ENCODE data around the gene PDE2A. TPM values are rescaled to one million over a fixed set of nuclear protein-coding genes. Genes with fewer than 3 reads are reported as not detected.

The PDE2A gene
- total RNA-seq, 1 experiment from 2014 or later = 0.58 TPM

DNA sequence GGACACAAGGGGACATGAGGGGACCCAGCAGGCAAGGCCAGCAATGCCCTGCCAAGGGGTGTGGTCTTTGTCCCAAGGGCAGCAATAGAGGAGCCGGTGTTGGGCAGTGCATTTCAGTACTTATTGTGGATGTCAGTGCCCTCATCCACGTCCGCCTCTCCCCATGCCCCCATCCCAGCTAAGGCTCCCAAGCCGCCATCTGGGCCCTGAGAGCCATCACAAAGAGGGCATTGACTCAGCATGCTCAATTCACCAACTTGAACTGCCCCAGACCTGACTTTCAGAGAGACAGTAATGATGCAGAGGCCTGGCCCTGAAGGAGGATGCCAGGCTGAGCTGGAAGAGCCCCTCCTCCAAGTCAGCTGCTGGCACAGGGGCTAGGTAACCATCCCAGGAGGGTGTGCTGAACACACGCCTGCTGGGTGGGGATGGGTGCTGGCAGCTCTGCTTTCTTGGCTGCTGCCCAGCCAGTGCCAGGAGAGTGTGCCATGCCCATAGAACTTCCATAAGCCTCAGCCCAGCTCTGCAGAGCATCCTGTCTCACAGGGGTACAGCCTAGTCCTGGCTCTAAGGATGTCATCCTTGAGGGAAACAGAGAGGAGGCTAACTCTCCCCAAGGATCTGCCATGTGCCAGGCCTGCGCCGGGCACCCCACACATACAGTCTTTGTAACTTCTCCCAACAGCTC lies 46.5 kb downstream of the PDE2A start:
- intact Hi-C loops (cut with micrococcal nuclease; ENCODE audit: unreplicated experiment) = no loop called here
- no peaks in the 10 kb centered on the region for H3K36me3 ChIP-seq (ENCODE audit: insufficient read depth, low read length, poor library complexity, severe bottlenecking)
- ChIA-PET POLR2A (ENCODE audit: low non-redundant PET) (no interaction called here), CTCF (no interaction called here)
- H3K27me3 ChIP-seq (replicated peaks; ENCODE audit: insufficient read depth, low read depth, low read length, poor library complexity) = no peaks in the 10 kb centered on the region
- no peak for TF ChIP-seq EZH2 (IDR thresholded peaks at IDR 0.05; ENCODE audit: borderline replicate concordance, low read depth, low read length, poor library complexity, severe bottlenecking)
- TF ChIP-seq, protein P1, sequence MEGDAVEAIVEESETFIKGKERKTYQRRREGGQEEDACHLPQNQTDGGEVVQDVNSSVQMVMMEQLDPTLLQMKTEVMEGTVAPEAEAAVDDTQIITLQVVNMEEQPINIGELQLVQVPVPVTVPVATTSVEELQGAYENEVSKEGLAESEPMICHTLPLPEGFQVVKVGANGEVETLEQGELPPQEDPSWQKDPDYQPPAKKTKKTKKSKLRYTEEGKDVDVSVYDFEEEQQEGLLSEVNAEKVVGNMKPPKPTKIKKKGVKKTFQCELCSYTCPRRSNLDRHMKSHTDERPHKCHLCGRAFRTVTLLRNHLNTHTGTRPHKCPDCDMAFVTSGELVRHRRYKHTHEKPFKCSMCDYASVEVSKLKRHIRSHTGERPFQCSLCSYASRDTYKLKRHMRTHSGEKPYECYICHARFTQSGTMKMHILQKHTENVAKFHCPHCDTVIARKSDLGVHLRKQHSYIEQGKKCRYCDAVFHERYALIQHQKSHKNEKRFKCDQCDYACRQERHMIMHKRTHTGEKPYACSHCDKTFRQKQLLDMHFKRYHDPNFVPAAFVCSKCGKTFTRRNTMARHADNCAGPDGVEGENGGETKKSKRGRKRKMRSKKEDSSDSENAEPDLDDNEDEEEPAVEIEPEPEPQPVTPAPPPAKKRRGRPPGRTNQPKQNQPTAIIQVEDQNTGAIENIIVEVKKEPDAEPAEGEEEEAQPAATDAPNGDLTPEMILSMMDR (conservative IDR thresholded peaks at IDR 0.05; ENCODE audit: low read depth, low read length) = no peak
- H3K4me1 ChIP-seq (ENCODE audit: insufficient read depth, low read length, poor library complexity, severe bottlenecking) = no peaks in the 10 kb centered on the region
- no peaks in the 10 kb centered on the region for H3K9me3 ChIP-seq (ENCODE audit: low read depth, low read length, poor library complexity, severe bottlenecking)
- BruUV-seq (replicated peaks) = no TSS peak
- no peak for DNase-seq (ENCODE audit: low spot score)
- H3K4me3 ChIP-seq (ENCODE audit: low read depth, low read length, poor library complexity, severe bottlenecking) = no peak overlapping the region
- H3K27ac ChIP-seq (ENCODE audit: low read depth, low read length, poor library complexity, severe bottlenecking) = no peak overlapping the region

DNA sequence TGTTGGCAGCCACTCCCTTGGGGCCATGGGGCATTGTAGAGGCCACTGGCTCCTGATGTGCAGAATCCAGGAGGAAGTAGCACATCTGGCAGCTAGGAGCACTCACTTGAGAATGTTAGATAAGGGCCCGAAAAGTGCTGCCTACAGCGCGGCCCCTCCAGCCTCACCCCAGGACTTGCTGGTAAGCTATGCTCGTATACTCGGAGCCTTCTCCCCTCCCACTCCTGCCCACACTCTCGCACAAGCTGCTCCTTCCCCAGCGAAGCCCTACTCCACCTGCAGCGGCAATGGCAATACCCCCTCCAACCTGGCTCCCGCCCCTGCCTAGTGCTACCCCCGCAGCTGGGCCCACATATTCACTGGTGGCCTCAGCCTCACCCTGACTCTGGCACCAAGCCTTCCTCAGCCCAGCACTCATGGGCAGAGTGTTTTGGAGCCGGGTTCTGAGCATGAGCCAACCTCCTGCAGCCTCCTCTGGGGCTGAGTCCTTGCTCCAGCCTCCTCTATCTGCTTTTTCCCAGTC lies 47.7 kb downstream of the PDE2A start:
- H3K9me3 ChIP-seq (ENCODE audit: low read depth, low read length, poor library complexity, severe bottlenecking) = no peaks in the 10 kb centered on the region
- no TSS peak for BruUV-seq (replicated peaks)
- no peak overlapping the region for H3K4me3 ChIP-seq (ENCODE audit: low read depth, low read length, poor library complexity, severe bottlenecking)
- TF ChIP-seq, protein P1 (conservative IDR thresholded peaks at IDR 0.05; ENCODE audit: low read depth, low read length) = no peak
- no peak for TF ChIP-seq EZH2 (IDR thresholded peaks at IDR 0.05; ENCODE audit: borderline replicate concordance, low read depth, low read length, poor library complexity, severe bottlenecking)
- ChIA-PET CTCF (no interaction called here), POLR2A (ENCODE audit: low non-redundant PET) (no interaction called here)
- H3K4me1 ChIP-seq (ENCODE audit: insufficient read depth, low read length, poor library complexity, severe bottlenecking) = no peaks in the 10 kb centered on the region
- no peak for DNase-seq (ENCODE audit: low spot score)
- intact Hi-C loops (cut with micrococcal nuclease; ENCODE audit: unreplicated experiment) = no loop called here
- no peaks in the 10 kb centered on the region for H3K27me3 ChIP-seq (replicated peaks; ENCODE audit: insufficient read depth, low read depth, low read length, poor library complexity)
- no peaks in the 10 kb centered on the region for H3K36me3 ChIP-seq (ENCODE audit: insufficient read depth, low read length, poor library complexity, severe bottlenecking)
- no peak overlapping the region for H3K27ac ChIP-seq (ENCODE audit: low read depth, low read length, poor library complexity, severe bottlenecking)

DNA sequence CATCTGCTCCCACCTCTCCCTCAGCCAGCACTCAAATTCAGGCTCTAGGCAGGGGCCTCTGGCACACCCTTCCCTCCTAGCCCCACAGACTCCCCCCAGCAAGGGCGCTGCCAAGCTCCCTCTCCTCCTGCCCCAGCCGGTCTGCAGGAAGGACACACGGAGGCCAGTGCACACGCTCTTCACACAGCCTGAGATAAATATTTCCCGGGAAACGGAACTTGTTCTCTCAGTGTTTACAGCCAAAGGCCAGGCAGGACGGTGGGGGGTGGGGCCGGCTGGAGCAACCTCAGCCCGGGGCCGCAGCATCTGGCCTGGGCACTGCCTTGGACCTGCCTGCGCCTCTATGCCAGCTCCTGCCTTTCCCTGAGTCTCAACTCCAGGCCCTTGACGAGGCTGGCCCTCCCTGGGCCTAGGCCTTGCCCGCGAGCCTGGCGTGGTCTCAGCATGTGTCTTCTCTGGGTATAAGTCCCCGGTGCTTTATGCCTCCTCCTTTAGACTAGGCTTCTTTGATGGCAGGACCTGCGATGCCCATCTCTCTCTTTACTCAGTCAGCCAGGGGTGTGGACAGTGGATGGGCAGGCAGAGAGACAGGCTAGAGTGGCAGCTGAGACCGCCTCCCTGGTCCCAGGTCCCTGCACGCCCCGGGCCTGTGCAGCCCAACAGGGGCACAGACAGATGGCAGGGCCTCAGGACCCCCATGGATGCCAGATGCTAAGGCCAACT lies 48.4 kb downstream of the PDE2A start:
- no TSS peak for BruUV-seq (replicated peaks)
- Histone ChIP-seq H3K9me3 (ENCODE audit: low read depth, low read length, poor library complexity, severe bottlenecking) (no peaks in the 10 kb centered on the region), H3K4me3 (ENCODE audit: low read depth, low read length, poor library complexity, severe bottlenecking) (no peak overlapping the region), H3K27ac (ENCODE audit: low read depth, low read length, poor library complexity, severe bottlenecking) (no peak overlapping the region), H3K27me3 (replicated peaks; ENCODE audit: insufficient read depth, low read depth, low read length, poor library complexity) (no peaks in the 10 kb centered on the region), H3K4me1 (ENCODE audit: insufficient read depth, low read length, poor library complexity, severe bottlenecking) (no peaks in the 10 kb centered on the region), H3K36me3 (ENCODE audit: insufficient read depth, low read length, poor library complexity, severe bottlenecking) (no peaks in the 10 kb centered on the region)
- TF ChIP-seq, protein P1 (conservative IDR thresholded peaks at IDR 0.05; ENCODE audit: low read depth, low read length) = no peak
- no peak for TF ChIP-seq EZH2 (IDR thresholded peaks at IDR 0.05; ENCODE audit: borderline replicate concordance, low read depth, low read length, poor library complexity, severe bottlenecking)
- CTCF ChIA-PET = no interaction called here
- POLR2A ChIA-PET (ENCODE audit: low non-redundant PET) = no interaction called here
- DNase-seq (ENCODE audit: low spot score) = no peak
- intact Hi-C loops (cut with micrococcal nuclease; ENCODE audit: unreplicated experiment) = no loop called here
